Liver (tissue), 9 donors: ENCODE data around the gene TSEN34. TPM values are rescaled to one million over a fixed set of nuclear protein-coding genes. Genes with fewer than 3 reads are reported as not detected.

Source experiments
- DNase-seq: peaks from one replicate; pipeline ENCODE4 v3.0.0-alpha.2; 2017; ENCODE audit warnings: low spot score
- H3K27ac ChIP-seq, 2 donors: one replicate each; pipeline ENCODE4 v1.7.0; 2013; ENCODE audit warnings: inconsistent platforms in 2 of 2, low read length in 2 of 2, control low read depth in 1 of 2, low read depth in 1 of 2, mild to moderate bottlenecking in 1 of 2
- H3K27me3 ChIP-seq, 4 donors: one replicate each; pipeline versions ENCODE4 v1.6.1 to v1.7.0; 2013; ENCODE audit warnings: low read length in 3 of 4, inconsistent platforms in 1 of 4, mild to moderate bottlenecking in 1 of 4, moderate library complexity in 1 of 4; ENCODE audit not compliant: control insufficient read depth in 4 of 4, insufficient read depth in 4 of 4
- H3K36me3 ChIP-seq, 4 donors: one replicate each; pipeline versions ENCODE4 v1.6.1 to v1.7.0; 2013; ENCODE audit warnings: low read length in 3 of 4, mild to moderate bottlenecking in 3 of 4, low read depth in 1 of 4, moderate library complexity in 1 of 4; ENCODE audit not compliant: control insufficient read depth in 4 of 4, insufficient read depth in 3 of 4
- H3K4me1 ChIP-seq, 4 donors: one replicate each; pipeline versions ENCODE4 v1.6.1 to v1.7.0; 2013; ENCODE audit warnings: low read length in 3 of 4, mild to moderate bottlenecking in 3 of 4, moderate library complexity in 1 of 4; ENCODE audit not compliant: control insufficient read depth in 4 of 4, insufficient read depth in 4 of 4
- H3K4me3 ChIP-seq, 3 donors: one replicate each; pipeline versions ENCODE4 v1.6.1 to v1.7.0; 2013; ENCODE audit warnings: low read length in 3 of 3, control low read depth in 1 of 3, low read depth in 1 of 3, mild to moderate bottlenecking in 1 of 3
- H3K9ac ChIP-seq, 2 donors: one replicate each; pipeline ENCODE4 v1.7.0; 2013; ENCODE audit warnings: low read length in 2 of 2, mild to moderate bottlenecking in 2 of 2, moderate library complexity in 2 of 2, control low read depth in 1 of 2, low read depth in 1 of 2
- H3K9me3 ChIP-seq, 4 donors: one replicate each; pipeline versions ENCODE4 v1.6.1 to v1.7.0; 2013; ENCODE audit warnings: low read length in 3 of 4; ENCODE audit not compliant: control insufficient read depth in 4 of 4
- EGR1 ChIP-seq, 2 donors: IDR thresholded peaks; 2 replicates each; pipeline ENCODE4 v1.6.1; 2016 to 2018; ENCODE audit warnings: antibody characterized with exemption in 2 of 2, low read depth in 2 of 2
- FOXA1 ChIP-seq: IDR thresholded peaks from 2 replicates; pipeline ENCODE4 v1.6.1; 2016; ENCODE audit warnings: antibody characterized with exemption
- FOXA2 ChIP-seq: IDR thresholded peaks from 2 replicates; pipeline ENCODE4 v1.6.1; 2016; ENCODE audit warnings: antibody characterized with exemption
- GABPA ChIP-seq, 2 donors: IDR thresholded peaks in 1 of 2; conservative IDR thresholded peaks in 1 of 2; 2 replicates each; pipeline ENCODE4 v1.6.1; 2016; ENCODE audit warnings: antibody characterized with exemption in 2 of 2, mild to moderate bottlenecking in 1 of 2, moderate library complexity in 1 of 2
- HNF4A ChIP-seq, 2 donors: conservative IDR thresholded peaks; 2 replicates each; pipeline ENCODE4 v1.6.1; 2016; ENCODE audit warnings: antibody characterized with exemption in 2 of 2, mild to moderate bottlenecking in 2 of 2
- HNF4G ChIP-seq: IDR thresholded peaks from 2 replicates; pipeline ENCODE4 v1.6.1; 2016; ENCODE audit warnings: antibody characterized with exemption
- JUND ChIP-seq, 2 donors: IDR thresholded peaks; 2 replicates each; pipeline ENCODE4 v1.6.1; 2016; ENCODE audit warnings: antibody characterized with exemption in 2 of 2
- NR2F2 ChIP-seq: IDR thresholded peaks from 2 replicates; pipeline ENCODE4 v1.6.1; 2016; ENCODE audit warnings: antibody characterized with exemption
- RAD21 ChIP-seq, 2 donors: IDR thresholded peaks; 2 replicates each; pipeline ENCODE4 v1.6.1; 2016; ENCODE audit warnings: antibody characterized with exemption in 2 of 2, mild to moderate bottlenecking in 2 of 2
- RXRA ChIP-seq, 2 donors: IDR thresholded peaks; 2 replicates each; pipeline ENCODE4 v1.6.1; 2017 to 2018; ENCODE audit warnings: antibody characterized with exemption in 2 of 2, mild to moderate bottlenecking in 1 of 2
- SP1 ChIP-seq: IDR thresholded peaks from 2 replicates; pipeline ENCODE4 v1.6.1; 2018; ENCODE audit warnings: antibody characterized with exemption, mild to moderate bottlenecking
- TAF1 ChIP-seq: conservative IDR thresholded peaks from 2 replicates; pipeline ENCODE4 v1.6.1; 2016; ENCODE audit warnings: antibody characterized with exemption, mild to moderate bottlenecking
- YY1 ChIP-seq: IDR thresholded peaks from 2 replicates; pipeline ENCODE4 v1.6.1; 2016; ENCODE audit warnings: antibody characterized with exemption, mild to moderate bottlenecking
- WGBS: extraction: QIAGEN DNeasy Blood & Tissue Kit; methylation state at CpG from one replicate; pipeline ENCODE4 v1.1.7; 2013; 5-methylcytosine and 5-hydroxymethylcytosine counted together
- polyA plus RNA-seq, 2 donors: library from polyadenylated mRNA; stranded (reverse) in 1 of 2; unstranded in 1 of 2; fragments of 200-250 nt in 1 of 2; fragments of >200 nt in 1 of 2; fragmentation: Nextera tagmentation in 1 of 2; extraction: Ambion mirVana in 1 of 2; gene quantifications; one replicate each; pipeline versions ENCODE4 v1.2.1 to v1.2.3, GENCODE V29; 2013 to 2015
- total RNA-seq, 2 donors: library from RNA; depleted of rRNA; stranded (reverse); fragments of >200 nt; gene quantifications; one replicate each; pipeline ENCODE4 v1.2.3, GENCODE V29; 2014
- TF ChIP-seq, protein P1 (sequence below): IDR thresholded peaks from 2 replicates; pipeline ENCODE4 v1.6.1; 2016; ENCODE audit warnings: antibody characterized with exemption, mild to moderate bottlenecking
- TF ChIP-seq, protein P2 (sequence below): IDR thresholded peaks from 2 replicates; pipeline ENCODE4 v1.6.1; 2016; ENCODE audit warnings: antibody characterized with exemption
- TF ChIP-seq, protein P3 (sequence below): IDR thresholded peaks from 2 replicates; pipeline ENCODE4 v1.6.1; 2016; ENCODE audit warnings: antibody characterized with exemption
- TF ChIP-seq, protein P4 (sequence below): IDR thresholded peaks from 2 replicates; pipeline ENCODE4 v1.6.1; 2016; ENCODE audit warnings: antibody characterized with exemption
- donor health status: healthy.
- donor health status: healthy.
- donor health status: healthy.
- donor health status: healthy.
- donor health status: healthy.

Gene TSEN34
- total and polyA plus RNA-seq, 4 donors = 15.5 to 37.9 (median 24.6) TPM

DNA sequence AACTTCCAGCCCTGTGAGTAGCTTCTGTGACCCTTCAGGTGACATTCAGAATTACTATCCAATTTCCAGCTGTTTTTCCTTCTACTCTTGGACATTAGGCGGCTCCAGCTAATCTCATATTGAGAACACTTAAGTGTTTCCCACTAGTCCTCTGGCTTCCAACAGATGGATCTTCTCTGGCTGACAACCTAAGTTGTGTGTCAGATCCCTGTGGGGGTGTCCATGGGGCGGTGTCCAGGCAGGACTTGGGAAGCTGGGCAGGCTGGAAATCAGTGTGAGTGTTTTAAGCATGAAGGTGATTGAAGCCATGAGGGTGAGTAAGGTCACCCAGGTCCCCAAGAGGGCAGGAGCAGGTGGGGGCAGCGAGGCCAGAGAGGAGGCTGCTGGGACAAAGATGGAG lies 43.4 kb upstream of the TSEN34 start:
- H3K27me3 ChIP-seq = no peaks in the 10 kb centered on the region
- 64% methylated on average over 3 of the region's 3 CpGs for WGBS
- H3K36me3 ChIP-seq = peaks cover 20 to 94% (median 64%) of the 10 kb centered on the region in 4 donors
- no peak overlapping the region for H3K9ac ChIP-seq
- no peaks in the 10 kb centered on the region for H3K9me3 ChIP-seq
- no peak overlapping the region for H3K27ac ChIP-seq
- DNase-seq = no peak
- TF ChIP-seq, protein P1, sequence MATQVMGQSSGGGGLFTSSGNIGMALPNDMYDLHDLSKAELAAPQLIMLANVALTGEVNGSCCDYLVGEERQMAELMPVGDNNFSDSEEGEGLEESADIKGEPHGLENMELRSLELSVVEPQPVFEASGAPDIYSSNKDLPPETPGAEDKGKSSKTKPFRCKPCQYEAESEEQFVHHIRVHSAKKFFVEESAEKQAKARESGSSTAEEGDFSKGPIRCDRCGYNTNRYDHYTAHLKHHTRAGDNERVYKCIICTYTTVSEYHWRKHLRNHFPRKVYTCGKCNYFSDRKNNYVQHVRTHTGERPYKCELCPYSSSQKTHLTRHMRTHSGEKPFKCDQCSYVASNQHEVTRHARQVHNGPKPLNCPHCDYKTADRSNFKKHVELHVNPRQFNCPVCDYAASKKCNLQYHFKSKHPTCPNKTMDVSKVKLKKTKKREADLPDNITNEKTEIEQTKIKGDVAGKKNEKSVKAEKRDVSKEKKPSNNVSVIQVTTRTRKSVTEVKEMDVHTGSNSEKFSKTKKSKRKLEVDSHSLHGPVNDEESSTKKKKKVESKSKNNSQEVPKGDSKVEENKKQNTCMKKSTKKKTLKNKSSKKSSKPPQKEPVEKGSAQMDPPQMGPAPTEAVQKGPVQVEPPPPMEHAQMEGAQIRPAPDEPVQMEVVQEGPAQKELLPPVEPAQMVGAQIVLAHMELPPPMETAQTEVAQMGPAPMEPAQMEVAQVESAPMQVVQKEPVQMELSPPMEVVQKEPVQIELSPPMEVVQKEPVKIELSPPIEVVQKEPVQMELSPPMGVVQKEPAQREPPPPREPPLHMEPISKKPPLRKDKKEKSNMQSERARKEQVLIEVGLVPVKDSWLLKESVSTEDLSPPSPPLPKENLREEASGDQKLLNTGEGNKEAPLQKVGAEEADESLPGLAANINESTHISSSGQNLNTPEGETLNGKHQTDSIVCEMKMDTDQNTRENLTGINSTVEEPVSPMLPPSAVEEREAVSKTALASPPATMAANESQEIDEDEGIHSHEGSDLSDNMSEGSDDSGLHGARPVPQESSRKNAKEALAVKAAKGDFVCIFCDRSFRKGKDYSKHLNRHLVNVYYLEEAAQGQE = no peak
- no peak for TF ChIP-seq HNF4A (conservative IDR thresholded peaks at IDR 0.05)
- TF ChIP-seq EGR1 (IDR thresholded peaks at IDR 0.05; ENCODE audit: low read depth in 2 of 2) = no peak
- TF ChIP-seq, protein P2, sequence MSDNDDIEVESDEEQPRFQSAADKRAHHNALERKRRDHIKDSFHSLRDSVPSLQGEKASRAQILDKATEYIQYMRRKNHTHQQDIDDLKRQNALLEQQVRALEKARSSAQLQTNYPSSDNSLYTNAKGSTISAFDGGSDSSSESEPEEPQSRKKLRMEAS = no peak
- TF ChIP-seq, protein P3, sequence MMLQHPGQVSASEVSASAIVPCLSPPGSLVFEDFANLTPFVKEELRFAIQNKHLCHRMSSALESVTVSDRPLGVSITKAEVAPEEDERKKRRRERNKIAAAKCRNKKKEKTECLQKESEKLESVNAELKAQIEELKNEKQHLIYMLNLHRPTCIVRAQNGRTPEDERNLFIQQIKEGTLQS = no peak
- TF ChIP-seq SP1 = no peak
- TF ChIP-seq GABPA (IDR thresholded peaks at IDR 0.05 in 1 of 2, conservative IDR thresholded peaks at IDR 0.05 in 1 of 2) = no peak
- TF ChIP-seq, protein P4, sequence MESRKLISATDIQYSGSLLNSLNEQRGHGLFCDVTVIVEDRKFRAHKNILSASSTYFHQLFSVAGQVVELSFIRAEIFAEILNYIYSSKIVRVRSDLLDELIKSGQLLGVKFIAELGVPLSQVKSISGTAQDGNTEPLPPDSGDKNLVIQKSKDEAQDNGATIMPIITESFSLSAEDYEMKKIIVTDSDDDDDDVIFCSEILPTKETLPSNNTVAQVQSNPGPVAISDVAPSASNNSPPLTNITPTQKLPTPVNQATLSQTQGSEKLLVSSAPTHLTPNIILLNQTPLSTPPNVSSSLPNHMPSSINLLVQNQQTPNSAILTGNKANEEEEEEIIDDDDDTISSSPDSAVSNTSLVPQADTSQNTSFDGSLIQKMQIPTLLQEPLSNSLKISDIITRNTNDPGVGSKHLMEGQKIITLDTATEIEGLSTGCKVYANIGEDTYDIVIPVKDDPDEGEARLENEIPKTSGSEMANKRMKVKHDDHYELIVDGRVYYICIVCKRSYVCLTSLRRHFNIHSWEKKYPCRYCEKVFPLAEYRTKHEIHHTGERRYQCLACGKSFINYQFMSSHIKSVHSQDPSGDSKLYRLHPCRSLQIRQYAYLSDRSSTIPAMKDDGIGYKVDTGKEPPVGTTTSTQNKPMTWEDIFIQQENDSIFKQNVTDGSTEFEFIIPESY = no peak
- TF ChIP-seq FOXA2 = no peak
- TF ChIP-seq NR2F2 = no peak
- TF ChIP-seq YY1 = no peak
- TF ChIP-seq RXRA (IDR thresholded peaks at IDR 0.05) = no peak
- no peak for TF ChIP-seq TAF1
- TF ChIP-seq JUND (IDR thresholded peaks at IDR 0.05) = no peak
- TF ChIP-seq HNF4G = no peak
- H3K4me3 ChIP-seq = no peak overlapping the region
- no peaks in the 10 kb centered on the region for H3K4me1 ChIP-seq

DNA sequence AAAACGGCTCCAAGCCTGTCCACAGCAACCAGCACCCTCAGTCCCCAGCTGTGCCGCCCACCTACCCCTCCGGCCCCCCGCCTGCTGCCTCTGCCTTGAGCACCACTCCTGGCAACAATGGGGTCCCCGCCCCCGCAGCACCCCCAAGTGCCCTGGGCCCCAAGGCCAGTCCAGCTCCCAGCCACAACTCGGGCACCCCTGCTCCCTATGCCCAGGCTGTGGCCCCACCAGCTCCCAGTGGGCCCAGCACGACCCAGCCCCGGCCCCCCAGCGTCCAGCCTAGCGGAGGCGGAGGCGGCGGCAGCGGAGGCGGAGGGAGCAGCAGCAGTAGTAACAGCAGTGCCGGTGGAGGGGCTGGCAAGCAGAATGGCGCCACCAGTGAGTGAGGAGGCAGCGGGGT lies 43.0 kb upstream of the TSEN34 start:
- no peak overlapping the region for H3K27ac ChIP-seq
- H3K9ac ChIP-seq = no peak overlapping the region
- H3K36me3 ChIP-seq = peaks cover 24 to 94% (median 60%) of the 10 kb centered on the region in 4 donors
- no peak for TF ChIP-seq RXRA (IDR thresholded peaks at IDR 0.05)
- no peak for TF ChIP-seq YY1
- TF ChIP-seq RAD21 (IDR thresholded peaks at IDR 0.05) = no peak
- no peak for TF ChIP-seq FOXA1
- no peak for TF ChIP-seq EGR1 (IDR thresholded peaks at IDR 0.05; ENCODE audit: low read depth in 2 of 2)
- TF ChIP-seq JUND (IDR thresholded peaks at IDR 0.05) = no peak
- H3K4me3 ChIP-seq = no peak overlapping the region
- WGBS = 94% methylated on average over 19 of the region's 19 CpGs
- no peak for DNase-seq
- no peaks in the 10 kb centered on the region for H3K9me3 ChIP-seq
- H3K4me1 ChIP-seq = no peaks in the 10 kb centered on the region
- no peaks in the 10 kb centered on the region for H3K27me3 ChIP-seq
